ENCODE measurements around the gene H3-3A. TPM values are rescaled to one million over a fixed set of nuclear protein-coding genes. Genes with fewer than 3 reads are reported as not detected.

H3-3A gene
- total RNA-seq, 6 donors from 2014 or later: 148 to 453 (median 419) TPM

GRCh38 chr1:226023735-226024134 lies 38.8 kb upstream of the H3-3A start:
- Histone ChIP-seq H3K9me3 (no peaks in the 10 kb centered on the region), H3K4me3 (no peak overlapping the region), H3K4me1 (no peaks in the 10 kb centered on the region), H3K27me3 (no peaks in the 10 kb centered on the region), H3K27ac (no peak overlapping the region), H3K36me3 (no peaks in the 10 kb centered on the region)
- 89 to 91% methylated on average over 5 of the region's 5 CpGs for WGBS, 2 donors
- ATAC-seq (ENCODE audit: low FRiP score in 2 of 2): no peak
- TF ChIP-seq CTCF (IDR thresholded peaks at IDR 0.05) (no peak), EP300 (IDR thresholded peaks at IDR 0.05) (no peak), POLR2AphosphoS5 (IDR thresholded peaks at IDR 0.05) (no peak), POLR2A (IDR thresholded peaks at IDR 0.05) (no peak)
- DNase-seq: no peak

DNA sequence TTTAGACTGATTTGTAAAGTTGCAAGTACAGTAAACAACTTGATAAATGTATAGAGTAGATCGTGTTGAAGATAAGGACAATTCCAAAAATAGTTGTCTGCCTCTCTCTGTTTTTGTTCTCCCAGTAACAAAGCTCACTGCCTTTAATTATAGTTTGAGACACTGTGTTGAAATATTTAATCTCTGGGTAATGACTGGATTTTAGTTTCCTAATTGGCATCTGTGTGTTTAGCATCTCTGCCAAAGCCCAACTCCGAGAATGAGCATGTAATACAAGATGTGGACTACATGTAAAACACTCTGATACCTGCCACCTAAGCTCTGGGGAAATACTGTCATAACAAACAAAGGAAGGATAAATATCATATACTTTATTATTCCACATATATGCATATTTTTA lies 35.7 kb upstream of the H3-3A start:
- Histone ChIP-seq H3K4me1 (peaks cover 0 to 7% (median 0%) of the 10 kb centered on the region in 4 donors), H3K27ac (no peak overlapping the region), H3K36me3 (no peaks in the 10 kb centered on the region), H3K27me3 (no peaks in the 10 kb centered on the region), H3K9me3 (no peaks in the 10 kb centered on the region), H3K4me3 (no peak overlapping the region)
- 57 to 64% methylated on average over 2 of the region's 2 CpGs for WGBS, 2 donors
- ATAC-seq (ENCODE audit: low FRiP score in 2 of 2): no peak
- no peak for DNase-seq
- TF ChIP-seq EP300 (IDR thresholded peaks at IDR 0.05): no peak
- no peak for TF ChIP-seq POLR2A (IDR thresholded peaks at IDR 0.05)
- TF ChIP-seq POLR2AphosphoS5 (IDR thresholded peaks at IDR 0.05): no peak
- TF ChIP-seq CTCF (IDR thresholded peaks at IDR 0.05): no peak

- no peak overlapping the region for H3K27ac ChIP-seq
- 89 to 94% methylated on average over 5 of the region's 5 CpGs for WGBS, 2 donors
- no peak overlapping the region for H3K4me3 ChIP-seq
- DNase-seq (no peak), ATAC-seq (ENCODE audit: low FRiP score in 2 of 2) (no peak)
- H3K9me3 ChIP-seq: no peaks in the 10 kb centered on the region
- no peaks in the 10 kb centered on the region for H3K36me3 ChIP-seq
- peaks cover 0 to 7% (median 0%) of the 10 kb centered on the region in 4 donors for H3K4me1 ChIP-seq
- TF ChIP-seq POLR2AphosphoS5 (IDR thresholded peaks at IDR 0.05) (no peak), POLR2A (IDR thresholded peaks at IDR 0.05) (no peak), CTCF (IDR thresholded peaks at IDR 0.05) (no peak), EP300 (IDR thresholded peaks at IDR 0.05) (no peak)
- H3K27me3 ChIP-seq: no peaks in the 10 kb centered on the region
Observed at GRCh38 chr1:226027538-226028217, 34.8 kb upstream of the H3-3A start.

DNA sequence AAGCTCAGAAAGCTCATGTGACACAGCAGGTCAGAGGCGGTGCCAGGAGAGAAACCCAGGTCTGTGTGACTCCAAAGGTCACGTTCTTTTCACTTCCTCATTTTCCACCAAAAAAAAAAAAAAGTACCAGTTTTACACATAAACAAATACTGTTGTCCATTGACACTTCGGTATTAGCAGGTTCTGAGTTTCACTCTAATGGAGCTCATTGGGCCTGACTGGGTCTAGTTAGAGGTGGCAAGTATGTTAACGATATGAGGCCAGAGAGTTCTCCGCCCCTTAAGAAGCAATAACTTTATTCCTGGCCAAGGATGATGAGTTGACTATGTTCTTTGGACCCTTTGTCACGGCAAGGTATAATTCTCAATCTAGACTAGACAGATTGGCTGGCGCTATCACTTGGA lies 33.4 kb upstream of the H3-3A start:
- Histone ChIP-seq H3K4me3 (no peak overlapping the region), H3K27me3 (no peaks in the 10 kb centered on the region), H3K36me3 (no peaks in the 10 kb centered on the region), H3K27ac (peak overlapping the region in 2 of 4 donors; percentile 13 to 66), H3K9me3 (no peaks in the 10 kb centered on the region), H3K4me1 (peaks cover 0 to 7% (median 2%) of the 10 kb centered on the region in 4 donors)
- ATAC-seq (ENCODE audit: low FRiP score in 2 of 2) (peak; percentile 51 to 62), DNase-seq (peak in 1 of 2 donors; percentile 64)
- whole genome bisulfite sequencing, 2 donors: 69 to 82% methylated on average over 7 of the region's 7 CpGs
- TF ChIP-seq EP300 (IDR thresholded peaks at IDR 0.05): peak in 1 of 4 donors; percentile 35
- no peak for TF ChIP-seq POLR2AphosphoS5 (IDR thresholded peaks at IDR 0.05)

DNA sequence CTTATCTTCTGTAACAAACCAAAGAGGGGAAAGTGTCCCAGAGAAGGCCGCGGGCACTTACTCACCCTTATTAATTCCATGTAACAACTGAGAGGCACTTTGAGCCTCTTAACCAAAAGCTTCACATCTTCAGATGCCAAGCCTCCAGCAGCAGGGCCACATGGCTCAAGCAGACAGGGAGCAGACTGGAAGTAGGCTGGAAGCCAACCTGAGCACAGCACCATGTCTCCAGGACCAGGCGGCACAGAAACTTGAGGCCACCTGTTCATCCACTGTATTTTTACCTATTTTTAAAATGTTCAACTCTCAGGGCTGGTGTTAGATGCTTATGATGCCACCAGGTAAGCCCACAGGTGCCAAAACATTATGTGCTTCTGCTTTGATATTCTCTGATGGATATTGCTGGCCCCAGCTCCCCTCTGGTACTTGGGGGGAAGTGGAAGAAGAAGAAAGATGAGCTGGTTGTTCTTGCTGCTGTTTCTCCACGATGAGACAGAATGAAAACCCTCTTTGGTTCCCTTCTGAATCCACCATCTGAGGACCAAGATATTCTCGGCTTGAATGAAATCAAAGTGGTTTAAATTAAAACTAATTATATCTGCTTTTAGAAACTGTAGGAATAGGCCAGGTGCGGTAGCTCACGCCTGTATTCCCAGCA lies 32.8 kb upstream of the H3-3A start:
- peak overlapping the region in 2 of 4 donors; percentile 13 to 66 for H3K27ac ChIP-seq
- no peaks in the 10 kb centered on the region for H3K36me3 ChIP-seq
- H3K27me3 ChIP-seq: no peaks in the 10 kb centered on the region
- DNase-seq (no peak), ATAC-seq (ENCODE audit: low FRiP score in 2 of 2) (no peak)
- WGBS, 2 donors: 82 to 89% methylated on average over 7 of the region's 7 CpGs
- no peak for TF ChIP-seq POLR2AphosphoS5 (IDR thresholded peaks at IDR 0.05)
- no peak for TF ChIP-seq POLR2A (IDR thresholded peaks at IDR 0.05)
- no peak for TF ChIP-seq CTCF (IDR thresholded peaks at IDR 0.05)
- no peak for TF ChIP-seq EP300 (IDR thresholded peaks at IDR 0.05)
- no peak overlapping the region for H3K4me3 ChIP-seq
- no peaks in the 10 kb centered on the region for H3K9me3 ChIP-seq
- peaks cover 0 to 8% (median 2%) of the 10 kb centered on the region in 4 donors for H3K4me1 ChIP-seq

All from upper lobe of left lung (tissue), 6 donors.